Liver (tissue), 9 donors: ENCODE data around the gene FAM241B. TPM values are rescaled to one million over a fixed set of nuclear protein-coding genes. Genes with fewer than 3 reads are reported as not detected.

Source experiments
- DNase-seq: peaks from one replicate; pipeline ENCODE4 v3.0.0-alpha.2; 2017; ENCODE audit warnings: low spot score
- H3K27ac ChIP-seq, 2 donors: one replicate each; pipeline ENCODE4 v1.7.0; 2013; ENCODE audit warnings: inconsistent platforms in 2 of 2, low read length in 2 of 2, control low read depth in 1 of 2, low read depth in 1 of 2, mild to moderate bottlenecking in 1 of 2
- H3K27me3 ChIP-seq, 4 donors: one replicate each; pipeline versions ENCODE4 v1.6.1 to v1.7.0; 2013; ENCODE audit warnings: low read length in 3 of 4, inconsistent platforms in 1 of 4, mild to moderate bottlenecking in 1 of 4, moderate library complexity in 1 of 4; ENCODE audit not compliant: control insufficient read depth in 4 of 4, insufficient read depth in 4 of 4
- H3K36me3 ChIP-seq, 4 donors: one replicate each; pipeline versions ENCODE4 v1.6.1 to v1.7.0; 2013; ENCODE audit warnings: low read length in 3 of 4, mild to moderate bottlenecking in 3 of 4, low read depth in 1 of 4, moderate library complexity in 1 of 4; ENCODE audit not compliant: control insufficient read depth in 4 of 4, insufficient read depth in 3 of 4
- H3K4me1 ChIP-seq, 4 donors: one replicate each; pipeline versions ENCODE4 v1.6.1 to v1.7.0; 2013; ENCODE audit warnings: low read length in 3 of 4, mild to moderate bottlenecking in 3 of 4, moderate library complexity in 1 of 4; ENCODE audit not compliant: control insufficient read depth in 4 of 4, insufficient read depth in 4 of 4
- H3K4me3 ChIP-seq, 3 donors: one replicate each; pipeline versions ENCODE4 v1.6.1 to v1.7.0; 2013; ENCODE audit warnings: low read length in 3 of 3, control low read depth in 1 of 3, low read depth in 1 of 3, mild to moderate bottlenecking in 1 of 3
- H3K9ac ChIP-seq, 2 donors: one replicate each; pipeline ENCODE4 v1.7.0; 2013; ENCODE audit warnings: low read length in 2 of 2, mild to moderate bottlenecking in 2 of 2, moderate library complexity in 2 of 2, control low read depth in 1 of 2, low read depth in 1 of 2
- H3K9me3 ChIP-seq, 4 donors: one replicate each; pipeline versions ENCODE4 v1.6.1 to v1.7.0; 2013; ENCODE audit warnings: low read length in 3 of 4; ENCODE audit not compliant: control insufficient read depth in 4 of 4
- CTCF ChIP-seq: fragments of 150-350 bp; IDR thresholded peaks from 2 replicates; pipeline ENCODE4 v1.5.1; 2017; ENCODE audit warnings: improper control_type of control experiment, low read depth, low read length; ENCODE audit not compliant: missing input control
- EGR1 ChIP-seq, 2 donors: IDR thresholded peaks; 2 replicates each; pipeline ENCODE4 v1.6.1; 2016 to 2018; ENCODE audit warnings: antibody characterized with exemption in 2 of 2, low read depth in 2 of 2
- FOXA1 ChIP-seq: IDR thresholded peaks from 2 replicates; pipeline ENCODE4 v1.6.1; 2016; ENCODE audit warnings: antibody characterized with exemption
- FOXA2 ChIP-seq: IDR thresholded peaks from 2 replicates; pipeline ENCODE4 v1.6.1; 2016; ENCODE audit warnings: antibody characterized with exemption
- GABPA ChIP-seq, 2 donors: IDR thresholded peaks in 1 of 2; conservative IDR thresholded peaks in 1 of 2; 2 replicates each; pipeline ENCODE4 v1.6.1; 2016; ENCODE audit warnings: antibody characterized with exemption in 2 of 2, mild to moderate bottlenecking in 1 of 2, moderate library complexity in 1 of 2
- HNF4A ChIP-seq, 2 donors: conservative IDR thresholded peaks; 2 replicates each; pipeline ENCODE4 v1.6.1; 2016; ENCODE audit warnings: antibody characterized with exemption in 2 of 2, mild to moderate bottlenecking in 2 of 2
- JUND ChIP-seq, 2 donors: IDR thresholded peaks; 2 replicates each; pipeline ENCODE4 v1.6.1; 2016; ENCODE audit warnings: antibody characterized with exemption in 2 of 2
- NR2F2 ChIP-seq: IDR thresholded peaks from 2 replicates; pipeline ENCODE4 v1.6.1; 2016; ENCODE audit warnings: antibody characterized with exemption
- RAD21 ChIP-seq, 2 donors: IDR thresholded peaks; 2 replicates each; pipeline ENCODE4 v1.6.1; 2016; ENCODE audit warnings: antibody characterized with exemption in 2 of 2, mild to moderate bottlenecking in 2 of 2
- REST ChIP-seq: IDR thresholded peaks from 2 replicates; pipeline ENCODE4 v1.6.1; 2016; ENCODE audit warnings: antibody characterized with exemption, mild to moderate bottlenecking
- RXRA ChIP-seq, 2 donors: IDR thresholded peaks; 2 replicates each; pipeline ENCODE4 v1.6.1; 2017 to 2018; ENCODE audit warnings: antibody characterized with exemption in 2 of 2, mild to moderate bottlenecking in 1 of 2
- SP1 ChIP-seq: IDR thresholded peaks from 2 replicates; pipeline ENCODE4 v1.6.1; 2018; ENCODE audit warnings: antibody characterized with exemption, mild to moderate bottlenecking
- TAF1 ChIP-seq: conservative IDR thresholded peaks from 2 replicates; pipeline ENCODE4 v1.6.1; 2016; ENCODE audit warnings: antibody characterized with exemption, mild to moderate bottlenecking
- YY1 ChIP-seq: IDR thresholded peaks from 2 replicates; pipeline ENCODE4 v1.6.1; 2016; ENCODE audit warnings: antibody characterized with exemption, mild to moderate bottlenecking
- WGBS: extraction: QIAGEN DNeasy Blood & Tissue Kit; methylation state at CpG from one replicate; pipeline ENCODE4 v1.1.7; 2013; 5-methylcytosine and 5-hydroxymethylcytosine counted together
- polyA plus RNA-seq, 2 donors: library from polyadenylated mRNA; stranded (reverse) in 1 of 2; unstranded in 1 of 2; fragments of 200-250 nt in 1 of 2; fragments of >200 nt in 1 of 2; fragmentation: Nextera tagmentation in 1 of 2; extraction: Ambion mirVana in 1 of 2; gene quantifications; one replicate each; pipeline versions ENCODE4 v1.2.1 to v1.2.3, GENCODE V29; 2013 to 2015
- total RNA-seq, 2 donors: library from RNA; depleted of rRNA; stranded (reverse); fragments of >200 nt; gene quantifications; one replicate each; pipeline ENCODE4 v1.2.3, GENCODE V29; 2014
- TF ChIP-seq, protein P1 (sequence below): IDR thresholded peaks from 2 replicates; pipeline ENCODE4 v1.6.1; 2016; ENCODE audit warnings: antibody characterized with exemption
- TF ChIP-seq, protein P2 (sequence below): IDR thresholded peaks from 2 replicates; pipeline ENCODE4 v1.6.1; 2016; ENCODE audit warnings: antibody characterized with exemption
- TF ChIP-seq, protein P3 (sequence below): IDR thresholded peaks from 2 replicates; pipeline ENCODE4 v1.6.1; 2016; ENCODE audit warnings: antibody characterized with exemption
- donor health status: healthy.
- donor health status: healthy.
- donor health status: healthy.
- donor health status: healthy.
- donor health status: healthy.

The FAM241B gene
- total and polyA plus RNA-seq, 4 donors, result 0.84 to 2.5 (median 1.7) TPM

- no peak for DNase-seq
- H3K36me3 ChIP-seq, result no peaks in the 10 kb centered on the region
- H3K27ac ChIP-seq, result no peak overlapping the region
- no peaks in the 10 kb centered on the region for H3K27me3 ChIP-seq
- no peak overlapping the region for H3K4me3 ChIP-seq
- 65% methylated on average over 4 of the region's 4 CpGs for WGBS
- no peaks in the 10 kb centered on the region for H3K4me1 ChIP-seq
- TF ChIP-seq FOXA2 (no peak), GABPA (IDR thresholded peaks at IDR 0.05 in 1 of 2, conservative IDR thresholded peaks at IDR 0.05 in 1 of 2) (no peak), CTCF (no peak), EGR1 (IDR thresholded peaks at IDR 0.05; ENCODE audit: low read depth in 2 of 2) (no peak), RXRA (IDR thresholded peaks at IDR 0.05) (no peak), YY1 (no peak), NR2F2 (no peak), RAD21 (IDR thresholded peaks at IDR 0.05) (no peak), TAF1 (no peak)
- TF ChIP-seq, protein P1, sequence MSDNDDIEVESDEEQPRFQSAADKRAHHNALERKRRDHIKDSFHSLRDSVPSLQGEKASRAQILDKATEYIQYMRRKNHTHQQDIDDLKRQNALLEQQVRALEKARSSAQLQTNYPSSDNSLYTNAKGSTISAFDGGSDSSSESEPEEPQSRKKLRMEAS, result no peak
- TF ChIP-seq, protein P2, sequence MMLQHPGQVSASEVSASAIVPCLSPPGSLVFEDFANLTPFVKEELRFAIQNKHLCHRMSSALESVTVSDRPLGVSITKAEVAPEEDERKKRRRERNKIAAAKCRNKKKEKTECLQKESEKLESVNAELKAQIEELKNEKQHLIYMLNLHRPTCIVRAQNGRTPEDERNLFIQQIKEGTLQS, result no peak
- TF ChIP-seq, protein P3, sequence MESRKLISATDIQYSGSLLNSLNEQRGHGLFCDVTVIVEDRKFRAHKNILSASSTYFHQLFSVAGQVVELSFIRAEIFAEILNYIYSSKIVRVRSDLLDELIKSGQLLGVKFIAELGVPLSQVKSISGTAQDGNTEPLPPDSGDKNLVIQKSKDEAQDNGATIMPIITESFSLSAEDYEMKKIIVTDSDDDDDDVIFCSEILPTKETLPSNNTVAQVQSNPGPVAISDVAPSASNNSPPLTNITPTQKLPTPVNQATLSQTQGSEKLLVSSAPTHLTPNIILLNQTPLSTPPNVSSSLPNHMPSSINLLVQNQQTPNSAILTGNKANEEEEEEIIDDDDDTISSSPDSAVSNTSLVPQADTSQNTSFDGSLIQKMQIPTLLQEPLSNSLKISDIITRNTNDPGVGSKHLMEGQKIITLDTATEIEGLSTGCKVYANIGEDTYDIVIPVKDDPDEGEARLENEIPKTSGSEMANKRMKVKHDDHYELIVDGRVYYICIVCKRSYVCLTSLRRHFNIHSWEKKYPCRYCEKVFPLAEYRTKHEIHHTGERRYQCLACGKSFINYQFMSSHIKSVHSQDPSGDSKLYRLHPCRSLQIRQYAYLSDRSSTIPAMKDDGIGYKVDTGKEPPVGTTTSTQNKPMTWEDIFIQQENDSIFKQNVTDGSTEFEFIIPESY, result no peak
- no peaks in the 10 kb centered on the region for H3K9me3 ChIP-seq
- H3K9ac ChIP-seq, result no peak overlapping the region
Observed at GRCh38 chr10:69616358-69616757, 13.7 kb upstream of the FAM241B start.

DNA sequence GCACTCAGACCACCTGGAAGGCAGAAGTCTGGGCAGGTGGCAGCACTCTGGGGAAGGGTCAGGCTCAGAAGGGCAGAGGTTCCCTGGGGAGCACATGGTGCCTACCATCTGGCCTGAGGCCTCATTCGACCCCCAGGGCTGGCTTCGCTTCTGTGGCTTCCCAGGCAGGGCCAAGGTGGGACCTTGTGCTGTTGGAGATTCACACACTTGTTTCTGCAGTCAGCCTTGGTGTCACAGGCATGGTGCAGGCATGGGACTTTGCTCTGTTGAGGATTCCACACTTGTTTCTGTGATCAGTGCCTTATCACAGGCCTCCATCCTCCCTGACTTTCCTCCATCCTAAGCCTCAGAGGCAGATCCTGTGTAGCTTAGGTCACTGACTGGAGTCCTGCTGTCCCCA lies 11.3 kb upstream of the FAM241B start:
- Histone ChIP-seq H3K9me3 (peaks cover 0 to under 1% (median 0%) of the 10 kb centered on the region in 4 donors), H3K4me3 (no peak overlapping the region)
- WGBS, result 91% methylated on average over 2 of the region's 2 CpGs

More for the DNA sequence above, 11.3 kb upstream of the FAM241B start:
- H3K27me3 ChIP-seq, result no peaks in the 10 kb centered on the region
- DNase-seq, result no peak
- no peak overlapping the region for H3K27ac ChIP-seq
- TF ChIP-seq JUND (IDR thresholded peaks at IDR 0.05) (no peak), CTCF (no peak), RAD21 (IDR thresholded peaks at IDR 0.05) (no peak), NR2F2 (no peak), TAF1 (no peak), EGR1 (IDR thresholded peaks at IDR 0.05; ENCODE audit: low read depth in 2 of 2) (no peak), SP1 (no peak), REST (no peak), FOXA1 (no peak), HNF4A (conservative IDR thresholded peaks at IDR 0.05) (no peak), GABPA (IDR thresholded peaks at IDR 0.05 in 1 of 2, conservative IDR thresholded peaks at IDR 0.05 in 1 of 2) (no peak), RXRA (IDR thresholded peaks at IDR 0.05) (no peak)
- TF ChIP-seq, protein P2, result no peak
- H3K36me3 ChIP-seq, result no peaks in the 10 kb centered on the region
- no peak overlapping the region for H3K9ac ChIP-seq
- no peaks in the 10 kb centered on the region for H3K4me1 ChIP-seq
